GM12892 (cell line): ENCODE data around the gene KRTAP2-2.

Experiments used
- POLR2A ChIP-seq: IDR thresholded peaks from 2 replicates; pipeline ENCODE4 v1.6.1; 2011; ENCODE audit warnings: low read depth, low read length, control low read depth
- POLR2AphosphoS5 ChIP-seq: IDR thresholded peaks from 2 replicates; pipeline ENCODE4 v1.6.1; 2011; ENCODE audit warnings: low read depth, low read length, control low read depth
- TAF1 ChIP-seq: IDR thresholded peaks from 2 replicates; pipeline ENCODE4 v1.6.1; 2011; ENCODE audit warnings: low read depth, mild to moderate bottlenecking, control low read depth, low read length, borderline replicate concordance

DNA sequence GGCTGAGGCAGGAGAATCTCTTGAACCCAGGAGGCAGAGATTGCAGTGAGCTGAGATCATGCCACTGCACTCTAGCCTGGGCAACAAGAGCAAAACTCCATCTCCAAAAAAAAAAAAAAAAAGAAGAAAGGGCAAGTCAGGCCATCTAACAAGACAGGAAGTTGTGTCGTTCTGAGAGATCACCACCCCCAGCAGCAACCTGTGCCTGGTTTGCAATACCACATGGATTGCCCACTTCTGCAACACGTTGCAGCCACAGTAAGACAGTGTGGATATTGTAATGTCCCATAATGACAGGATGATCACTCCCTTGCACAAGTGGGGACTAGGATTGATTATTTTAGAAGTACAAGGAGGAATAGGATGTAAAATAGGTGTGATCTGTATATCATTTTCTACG is 14.0 kb upstream of the KRTAP2-2 start:
- TF ChIP-seq POLR2A (no peak), POLR2AphosphoS5 (no peak), TAF1 (no peak)
